Activated T-helper 17 cell treated with anti-CD3 and anti-CD28 coated beads, Interleukin-2, amount 50 U/mL, for 72 hours (primary cell): ENCODE measurements around the gene SAP30BP. TPM values are rescaled to one million over a fixed set of nuclear protein-coding genes. Genes with fewer than 3 reads are reported as not detected.

Experiments
- ATAC-seq: fragments of 150-1000 bp; cut with Tn5 transposase; replicated peaks from 2 replicates; pipeline ENCODE4 v1.10.0; 2021; ENCODE audit warnings: mild to moderate bottlenecking, moderate library complexity
- H3K27ac Mint-ChIP-seq: one replicate; pipeline ENCODE4 v1.8.0; 2022; ENCODE audit warnings: mixed read lengths
- H3K27me3 Mint-ChIP-seq: one replicate; pipeline ENCODE4 v1.8.0; 2022; ENCODE audit warnings: mixed read lengths
- H3K36me3 Mint-ChIP-seq: one replicate; pipeline ENCODE4 v1.8.0; 2022; ENCODE audit warnings: low read depth, mild to moderate bottlenecking, mixed read lengths
- H3K4me1 Mint-ChIP-seq: one replicate; pipeline ENCODE4 v1.8.0; 2022; ENCODE audit warnings: mixed read lengths
- H3K4me3 Mint-ChIP-seq: one replicate; pipeline ENCODE4 v1.8.0; 2022; ENCODE audit warnings: mild to moderate bottlenecking, mixed read lengths
- H3K9me3 Mint-ChIP-seq: one replicate; pipeline ENCODE4 v1.8.0; 2022; ENCODE audit warnings: mixed read lengths
- total RNA-seq, 2 donors: library from RNA; stranded (reverse); gene quantifications; one replicate each; pipeline ENCODE4 v1.2.3, GENCODE V29; 2022

SAP30BP gene
- total RNA-seq: 10 to 100 TPM; 68.1 to 90.0 TPM

DNA sequence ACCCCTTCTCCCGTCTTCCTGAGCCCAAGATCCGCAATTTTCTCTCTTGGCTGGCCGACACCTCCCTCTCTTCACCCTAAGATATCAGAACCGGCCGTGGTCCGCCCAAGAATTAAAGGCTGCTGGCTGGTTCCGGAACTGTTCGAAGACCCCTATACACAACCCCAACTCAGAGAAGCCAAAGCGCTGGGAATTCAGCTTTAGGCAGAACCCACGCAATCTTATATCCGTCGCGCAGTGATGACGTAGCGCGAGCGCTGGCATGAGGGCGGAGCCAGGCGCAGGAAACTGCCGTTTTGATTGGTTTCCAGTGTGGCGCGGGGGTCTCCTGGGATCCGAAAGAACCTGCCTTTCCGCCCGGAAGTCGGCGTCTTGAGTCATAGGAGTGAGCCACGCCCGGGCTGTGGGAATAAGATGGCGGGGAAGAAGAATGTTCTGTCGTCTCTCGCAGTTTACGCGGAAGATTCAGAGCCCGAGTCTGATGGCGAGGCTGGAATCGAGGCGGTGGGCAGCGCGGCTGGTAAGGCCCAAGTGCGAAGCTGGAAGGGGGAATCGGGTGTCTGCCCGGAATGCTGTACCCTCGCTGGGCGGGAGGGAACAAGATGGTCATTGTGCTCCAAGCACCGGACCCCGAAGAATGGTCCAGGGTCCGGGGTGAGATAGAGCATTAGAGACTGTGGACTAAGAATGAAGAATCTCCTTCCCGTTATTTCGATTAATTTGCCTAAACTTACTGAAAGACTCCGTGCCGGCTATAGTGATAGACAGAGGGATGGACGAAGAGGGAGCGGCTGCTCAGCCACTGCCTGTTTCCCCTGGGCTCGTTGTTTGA lies at the start of gene SAP30BP, which contains the start of gene RECQL5:
SAP30BP (plus strand) TSS at position 380 of the 832 bp plus-strand sequence; CDS start at position 415, 35 bp downstream.
RECQL5 (minus strand) TSS at position 196 of the 832 bp plus-strand sequence. CDS start 597 bp downstream, outside the sequence.
- Mint-ChIP-seq H3K27me3 (no peaks in the 10 kb centered on the region), H3K4me1 (peaks cover 18% of the 10 kb centered on the region), H3K9me3 (no peaks in the 10 kb centered on the region), H3K4me3 (no peak within 1 kb of the TSS), H3K27ac (peak within 1 kb of the TSS; percentile 11), H3K36me3 (peaks cover 46% of the 10 kb centered on the region)
- peak; percentile 100 for ATAC-seq

DNA sequence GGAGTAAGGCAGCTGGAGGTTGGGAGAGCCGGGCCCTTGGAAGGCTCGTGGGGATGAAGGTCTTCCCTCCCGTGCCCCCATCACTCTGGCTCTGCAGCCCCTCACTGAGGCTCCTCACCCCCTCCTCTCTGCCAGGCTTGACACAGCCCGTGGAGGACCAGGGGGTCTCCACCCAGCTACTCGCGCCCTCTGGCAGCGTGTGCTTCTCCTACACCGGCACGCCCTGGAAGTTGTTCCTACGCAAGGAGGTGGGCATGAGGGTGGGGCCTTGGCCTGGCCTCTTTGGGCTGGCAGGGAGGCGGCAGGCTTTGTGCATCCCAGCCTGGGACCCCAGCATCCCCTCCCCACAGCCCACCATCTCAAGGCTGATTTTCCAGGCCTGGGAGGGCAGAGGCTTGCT lies 49.5 kb upstream of the SAP30BP start:
- H3K4me1 Mint-ChIP-seq: no peaks in the 10 kb centered on the region
- H3K27ac Mint-ChIP-seq: no peak overlapping the region
- no peaks in the 10 kb centered on the region for H3K9me3 Mint-ChIP-seq
- no peak for ATAC-seq
- no peaks in the 10 kb centered on the region for H3K27me3 Mint-ChIP-seq
- no peak overlapping the region for H3K4me3 Mint-ChIP-seq
- H3K36me3 Mint-ChIP-seq: no peaks in the 10 kb centered on the region

DNA sequence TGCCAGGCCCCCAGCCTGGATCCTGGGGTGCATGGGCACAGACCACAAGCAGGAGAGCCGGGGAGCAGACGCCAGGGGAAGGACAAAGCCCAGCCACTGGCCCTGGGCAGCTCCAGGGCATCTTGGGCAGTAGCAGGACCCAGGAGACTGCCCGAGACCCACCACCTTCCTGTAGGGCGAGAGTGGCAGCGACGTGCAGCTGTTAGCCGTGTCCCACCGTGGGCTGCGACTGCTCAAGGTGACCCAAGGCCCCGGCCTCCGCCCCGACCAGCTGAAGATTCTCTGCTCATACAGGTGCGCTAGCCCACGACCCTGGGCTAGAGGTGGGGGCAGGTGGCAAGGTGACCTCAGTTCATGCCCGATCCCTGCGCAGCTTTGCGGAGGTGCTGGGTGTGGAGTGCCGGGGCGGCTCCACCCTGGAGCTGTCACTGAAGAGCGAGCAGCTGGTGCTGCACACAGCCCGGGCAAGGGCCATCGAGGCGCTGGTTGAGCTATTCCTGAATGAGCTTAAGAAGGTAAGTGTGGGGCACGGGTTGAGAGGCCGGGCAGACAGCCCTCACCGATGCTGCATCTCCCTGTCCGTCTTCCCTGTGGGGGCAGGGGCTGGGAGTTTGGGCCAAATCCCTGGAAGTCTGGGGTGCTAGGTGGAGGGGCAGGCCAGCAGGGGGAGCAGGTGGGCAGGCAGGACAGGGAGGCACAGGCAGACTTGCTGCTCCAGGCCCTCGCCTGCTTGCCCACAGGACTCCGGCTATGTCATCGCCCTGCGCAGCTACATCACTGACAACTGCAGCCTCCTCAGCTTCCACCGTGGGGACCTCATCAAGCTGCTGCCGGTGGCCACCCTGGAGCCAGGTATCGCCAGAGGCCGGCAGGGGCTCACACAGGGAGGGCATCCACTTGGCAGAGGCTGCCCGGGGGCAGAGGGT lies 47.4 kb upstream of the SAP30BP start:
- H3K9me3 Mint-ChIP-seq: no peaks in the 10 kb centered on the region
- ATAC-seq: no peak

DNA sequence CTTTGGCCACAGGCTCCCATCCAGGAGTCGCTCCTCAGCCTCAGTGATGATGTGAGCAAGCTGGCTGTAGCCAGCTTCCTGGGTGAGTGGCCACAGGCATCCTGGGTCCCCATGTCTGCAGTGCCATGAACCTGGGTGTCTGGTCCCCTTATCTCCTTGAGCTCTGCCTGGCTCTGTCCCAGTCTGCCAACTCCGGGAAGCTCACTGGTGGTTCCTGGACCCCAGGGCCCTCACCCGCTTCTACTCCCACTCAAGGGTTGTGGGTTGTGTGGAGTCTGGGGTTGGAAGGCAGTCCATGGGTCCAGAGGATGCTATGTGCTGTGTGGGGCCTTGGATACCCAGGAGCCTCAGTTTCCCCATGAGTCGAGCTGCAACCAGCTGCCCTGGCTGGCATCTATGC lies 45.6 kb upstream of the SAP30BP start:
- no peak overlapping the region for H3K27ac Mint-ChIP-seq
- H3K4me1 Mint-ChIP-seq: no peaks in the 10 kb centered on the region
- H3K9me3 Mint-ChIP-seq: no peaks in the 10 kb centered on the region
- no peaks in the 10 kb centered on the region for H3K36me3 Mint-ChIP-seq
- ATAC-seq: no peak
- no peak overlapping the region for H3K4me3 Mint-ChIP-seq
- no peaks in the 10 kb centered on the region for H3K27me3 Mint-ChIP-seq

More for the DNA sequence above, 47.4 kb upstream of the SAP30BP start:
- H3K27me3 Mint-ChIP-seq: no peaks in the 10 kb centered on the region
- H3K4me3 Mint-ChIP-seq: no peak overlapping the region
- no peak overlapping the region for H3K27ac Mint-ChIP-seq
- no peaks in the 10 kb centered on the region for H3K36me3 Mint-ChIP-seq
- no peaks in the 10 kb centered on the region for H3K4me1 Mint-ChIP-seq

DNA sequence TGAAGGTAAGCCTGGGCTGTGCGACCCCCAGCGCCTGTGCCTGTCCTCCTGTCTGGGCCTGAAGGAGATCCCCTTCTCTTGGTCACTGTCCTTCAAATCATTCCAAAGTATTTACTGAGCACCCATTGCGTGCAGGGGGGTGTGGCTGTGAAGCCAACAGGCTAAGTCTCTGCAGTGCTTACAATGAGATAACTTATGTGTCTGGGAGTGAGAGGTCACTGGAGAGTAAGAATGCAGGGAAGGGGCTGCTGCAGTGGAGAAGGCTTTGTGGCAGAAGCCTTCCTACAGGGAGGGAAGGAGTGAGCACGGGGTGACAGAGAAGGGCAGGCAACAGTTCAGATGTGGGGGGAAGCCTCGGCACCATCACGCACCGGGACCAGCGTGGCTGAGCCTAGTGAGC lies 45.1 kb upstream of the SAP30BP start:
- no peaks in the 10 kb centered on the region for H3K9me3 Mint-ChIP-seq
- H3K4me1 Mint-ChIP-seq: no peaks in the 10 kb centered on the region
- ATAC-seq: no peak
- no peaks in the 10 kb centered on the region for H3K27me3 Mint-ChIP-seq
- H3K36me3 Mint-ChIP-seq: no peaks in the 10 kb centered on the region
- H3K27ac Mint-ChIP-seq: no peak overlapping the region
- H3K4me3 Mint-ChIP-seq: no peak overlapping the region

DNA sequence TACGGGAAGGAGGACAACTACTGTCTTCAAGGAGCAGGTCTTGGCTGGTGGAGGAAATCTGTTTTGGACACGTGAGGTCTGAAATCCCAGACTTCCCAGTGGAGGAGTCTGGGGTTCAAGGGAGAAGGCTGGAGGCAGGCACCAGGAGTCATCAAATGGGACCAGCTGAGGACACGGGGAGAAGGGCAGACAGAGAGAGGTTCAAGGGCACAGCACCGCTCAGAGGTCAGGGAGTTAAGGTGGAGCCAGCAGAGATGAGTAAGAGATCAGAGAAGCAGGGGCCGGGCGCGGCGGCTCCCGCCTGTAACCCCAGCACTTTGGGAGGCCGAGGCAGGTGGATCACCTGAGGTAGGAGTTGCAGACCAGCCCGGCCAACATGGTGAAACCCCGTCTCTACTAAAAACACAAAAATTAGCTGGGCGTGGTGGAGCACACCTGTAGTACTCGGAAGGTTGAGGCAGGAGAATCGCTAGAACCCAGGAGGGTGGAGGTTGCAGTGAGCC lies 44.3 kb upstream of the SAP30BP start:
- Mint-ChIP-seq H3K36me3 (no peaks in the 10 kb centered on the region), H3K9me3 (no peaks in the 10 kb centered on the region), H3K4me1 (no peaks in the 10 kb centered on the region), H3K4me3 (no peak overlapping the region), H3K27ac (no peak overlapping the region), H3K27me3 (no peaks in the 10 kb centered on the region)
- ATAC-seq: no peak

DNA sequence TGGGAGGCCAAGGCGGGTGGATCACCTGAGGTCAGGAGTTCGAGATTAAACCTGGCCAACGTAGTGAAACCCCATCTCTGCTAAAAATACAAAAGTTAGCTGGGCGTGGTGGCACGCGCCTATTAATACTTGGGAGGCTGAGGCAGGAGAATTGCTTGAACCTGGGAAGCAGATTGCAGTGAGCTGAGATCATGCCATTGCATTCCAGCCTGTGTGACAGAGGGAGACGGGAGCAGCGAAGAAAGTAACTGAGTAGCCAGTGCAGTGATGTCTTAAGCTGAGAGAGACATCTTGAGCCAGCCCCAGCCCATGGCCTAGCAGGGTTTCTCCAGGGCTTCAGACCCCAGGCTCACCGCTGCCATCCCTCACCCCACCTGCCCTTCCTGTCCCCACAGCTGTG lies 43.8 kb upstream of the SAP30BP start:
- Mint-ChIP-seq H3K4me3 (no peak overlapping the region), H3K36me3 (no peaks in the 10 kb centered on the region), H3K27ac (no peak overlapping the region), H3K27me3 (no peaks in the 10 kb centered on the region), H3K4me1 (no peaks in the 10 kb centered on the region), H3K9me3 (no peaks in the 10 kb centered on the region)
- ATAC-seq: no peak

DNA sequence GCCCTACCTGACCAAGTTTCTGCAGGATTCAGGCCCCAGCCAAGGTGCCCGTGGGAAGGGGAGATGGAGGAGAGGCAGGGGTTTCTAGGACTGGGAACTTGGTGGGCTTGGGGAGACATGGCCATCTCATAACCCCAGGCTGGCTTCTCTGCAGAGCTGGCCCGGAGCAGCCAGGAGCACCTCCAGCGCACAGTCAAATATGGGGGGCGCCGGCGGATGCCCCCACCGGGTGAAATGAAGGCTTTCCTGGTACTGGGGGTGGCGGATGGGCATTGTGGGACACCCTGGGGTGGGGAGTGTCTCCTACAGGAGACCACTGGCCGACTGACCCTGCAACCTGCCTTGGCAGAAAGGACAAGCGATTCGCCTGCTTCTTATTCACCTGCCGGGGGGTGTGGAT lies 43.1 kb upstream of the SAP30BP start:
- no peaks in the 10 kb centered on the region for H3K27me3 Mint-ChIP-seq
- no peak overlapping the region for H3K27ac Mint-ChIP-seq
- H3K4me3 Mint-ChIP-seq: no peak overlapping the region
- no peaks in the 10 kb centered on the region for H3K9me3 Mint-ChIP-seq
- no peak for ATAC-seq
- H3K36me3 Mint-ChIP-seq: no peaks in the 10 kb centered on the region
- no peaks in the 10 kb centered on the region for H3K4me1 Mint-ChIP-seq

DNA sequence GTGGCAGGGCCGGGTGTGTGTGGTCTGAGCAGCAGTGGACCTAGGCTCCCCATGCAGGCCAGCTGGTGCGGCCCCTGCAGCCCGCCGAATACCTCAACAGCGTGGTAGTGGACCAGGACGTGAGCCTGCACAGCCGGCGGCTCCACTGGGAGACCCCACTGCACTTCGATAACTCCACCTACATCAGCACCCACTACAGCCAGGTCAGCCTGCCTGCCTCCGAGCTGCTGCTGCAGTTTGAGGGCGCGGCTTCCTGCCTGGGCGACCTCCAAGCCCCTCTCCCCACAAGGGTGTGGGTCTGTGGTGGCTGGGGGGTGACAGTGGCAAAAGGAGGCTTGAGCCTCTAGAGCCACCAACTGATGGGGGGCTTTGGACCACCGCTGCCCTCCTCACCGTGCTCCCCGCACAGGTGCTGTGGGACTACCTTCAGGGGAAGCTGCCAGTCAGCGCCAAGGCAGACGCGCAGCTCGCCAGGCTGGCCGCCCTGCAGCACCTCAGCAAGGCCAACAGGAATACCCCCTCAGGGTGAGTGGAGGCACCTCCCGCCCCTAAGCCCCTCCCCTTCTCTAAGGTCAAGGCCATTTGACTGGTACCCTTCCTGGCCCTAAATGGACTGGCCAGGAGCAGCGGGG lies 42.3 kb upstream of the SAP30BP start:
- Mint-ChIP-seq H3K4me1 (no peaks in the 10 kb centered on the region), H3K36me3 (no peaks in the 10 kb centered on the region), H3K27ac (no peak overlapping the region), H3K9me3 (no peaks in the 10 kb centered on the region), H3K27me3 (no peaks in the 10 kb centered on the region), H3K4me3 (no peak overlapping the region)
- ATAC-seq: no peak

DNA sequence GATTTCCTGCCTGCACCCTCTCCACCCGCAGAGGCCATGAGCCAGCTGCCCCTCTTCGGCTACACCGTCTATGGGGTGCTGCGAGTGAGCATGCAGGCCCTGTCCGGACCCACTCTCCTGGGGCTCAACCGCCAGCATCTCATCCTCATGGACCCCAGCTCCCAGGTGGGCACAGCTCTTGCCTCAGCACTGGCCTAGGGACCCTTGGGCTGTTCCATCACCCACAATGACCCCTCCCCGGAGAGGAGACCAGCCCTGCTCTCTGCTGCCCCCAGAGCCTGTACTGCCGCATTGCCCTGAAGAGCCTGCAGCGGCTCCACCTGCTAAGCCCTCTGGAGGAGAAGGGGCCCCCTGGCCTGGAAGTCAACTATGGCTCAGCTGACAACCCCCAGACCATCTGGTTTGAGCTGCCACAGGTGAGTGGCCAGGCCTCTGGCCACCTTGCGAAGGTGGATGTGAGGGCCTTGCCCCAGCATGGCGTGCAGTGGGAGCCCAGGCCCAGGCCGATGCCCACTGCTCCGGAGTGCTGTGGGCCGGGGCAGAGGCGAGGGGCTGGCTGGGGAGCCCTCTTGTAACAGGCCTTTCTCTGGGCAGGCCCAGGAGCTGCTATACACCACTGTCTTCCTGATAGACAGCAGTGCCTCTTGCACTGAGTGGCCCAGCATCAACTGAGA lies 41.2 kb upstream of the SAP30BP start:
- no peak overlapping the region for H3K4me3 Mint-ChIP-seq
- no peak overlapping the region for H3K27ac Mint-ChIP-seq
- no peaks in the 10 kb centered on the region for H3K9me3 Mint-ChIP-seq
- no peaks in the 10 kb centered on the region for H3K4me1 Mint-ChIP-seq
- no peaks in the 10 kb centered on the region for H3K36me3 Mint-ChIP-seq
- ATAC-seq: peak; percentile 49
- no peaks in the 10 kb centered on the region for H3K27me3 Mint-ChIP-seq

DNA sequence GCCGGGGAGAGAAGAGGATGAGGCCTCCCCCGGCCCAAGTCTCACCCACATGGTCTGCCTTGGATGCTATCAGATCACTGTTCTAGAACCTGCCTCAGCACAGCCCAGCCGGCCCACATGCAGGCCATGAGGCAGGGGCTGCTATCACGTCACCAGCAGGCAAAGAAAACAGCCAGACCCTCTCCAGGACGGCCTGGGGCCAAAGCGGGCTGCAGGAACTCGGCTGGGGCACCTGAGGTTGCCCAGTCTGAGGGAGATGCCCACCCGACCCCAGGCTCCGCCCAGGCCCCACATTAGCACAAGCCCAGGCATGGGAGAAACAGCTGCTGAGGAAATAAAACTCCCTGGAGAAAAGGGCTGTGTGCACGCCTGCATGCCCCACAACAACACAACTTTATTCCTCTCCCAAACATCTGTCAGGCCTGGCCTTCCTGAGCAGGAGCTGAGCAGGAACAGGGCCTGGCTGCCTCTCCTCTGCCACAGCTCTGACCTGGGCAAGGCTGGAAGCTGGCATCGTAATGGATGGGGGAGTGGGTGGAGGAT lies 40.6 kb upstream of the SAP30BP start:
- H3K4me3 Mint-ChIP-seq: no peak overlapping the region

DNA sequence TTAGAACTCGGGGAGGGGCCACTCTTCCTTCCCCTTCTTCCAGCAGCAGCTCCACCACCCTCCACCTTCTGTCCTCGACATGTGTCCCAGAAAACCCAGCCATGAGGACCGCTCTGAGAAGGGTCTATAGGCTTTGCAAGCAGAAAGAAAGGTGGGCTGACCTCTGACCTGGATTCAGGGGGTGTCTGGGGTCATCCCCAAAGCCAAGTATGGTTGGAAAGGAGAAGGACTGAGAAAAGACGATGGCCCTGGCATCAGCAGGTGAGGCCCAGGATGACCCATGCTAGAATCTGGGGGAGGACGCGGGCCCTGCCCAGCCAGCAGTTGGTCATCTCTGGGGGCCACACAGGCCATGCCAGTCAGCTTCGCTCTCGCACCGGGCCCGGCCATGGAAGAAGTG lies 40.0 kb upstream of the SAP30BP start:
- no peak for ATAC-seq
- H3K4me1 Mint-ChIP-seq: no peaks in the 10 kb centered on the region

More for the DNA sequence above, 40.6 kb upstream of the SAP30BP start:
- Mint-ChIP-seq H3K27me3 (no peaks in the 10 kb centered on the region), H3K27ac (no peak overlapping the region), H3K36me3 (no peaks in the 10 kb centered on the region), H3K4me1 (no peaks in the 10 kb centered on the region), H3K9me3 (no peaks in the 10 kb centered on the region)
- ATAC-seq: no peak

DNA sequence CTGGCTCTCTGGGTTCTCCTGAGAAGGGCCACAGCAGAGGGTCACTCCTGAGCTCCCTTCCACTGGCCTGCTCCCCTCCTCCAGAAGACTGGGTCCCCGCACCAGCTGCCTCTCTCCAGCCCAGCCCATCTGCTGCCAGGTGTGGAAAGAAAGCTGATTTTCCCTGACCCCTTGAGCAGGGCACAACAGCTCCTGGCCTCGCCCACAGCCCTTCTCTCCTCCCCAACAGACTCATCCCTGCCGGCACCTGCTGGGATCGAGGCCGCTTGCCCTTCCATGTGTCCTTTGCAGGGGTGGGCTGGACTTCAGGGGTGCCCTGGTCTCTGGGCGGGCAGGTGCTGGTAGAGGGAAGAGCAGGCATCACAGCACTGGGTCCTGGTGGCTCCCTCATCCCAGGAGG lies 38.7 kb upstream of the SAP30BP start:
- Mint-ChIP-seq H3K4me1 (no peaks in the 10 kb centered on the region), H3K9me3 (no peaks in the 10 kb centered on the region), H3K27ac (no peak overlapping the region), H3K4me3 (no peak overlapping the region), H3K36me3 (no peaks in the 10 kb centered on the region), H3K27me3 (no peaks in the 10 kb centered on the region)
- no peak for ATAC-seq

More for the DNA sequence above, 40.0 kb upstream of the SAP30BP start:
- H3K27ac Mint-ChIP-seq: no peak overlapping the region
- H3K4me3 Mint-ChIP-seq: no peak overlapping the region
- no peaks in the 10 kb centered on the region for H3K27me3 Mint-ChIP-seq
- no peaks in the 10 kb centered on the region for H3K36me3 Mint-ChIP-seq
- no peaks in the 10 kb centered on the region for H3K9me3 Mint-ChIP-seq
